Parathyroid adenoma (tissue), 2 donors: ENCODE measurements around the gene SYT2.
"Not testable (repeated sequence)": the region's sequence is repeated elsewhere in the genome, so short reads cannot be mapped to it uniquely, and the experiment has no call there.

ENCODE experiments used
- H2AFZ ChIP-seq: fragments of 300-600 bp; sonication (generic); one replicate; pipeline ENCODE4 v1.7.0; 2017; ENCODE audit warnings: antibody characterized with exemption, mild to moderate bottlenecking
- H3K27ac ChIP-seq: fragments of 300-600 bp; sonication (generic); one replicate; pipeline ENCODE4 v1.7.0; 2017
- H3K27me3 ChIP-seq: fragments of 300-600 bp; sonication (generic); one replicate; pipeline ENCODE4 v1.7.0; 2017; ENCODE audit warnings: low read length; ENCODE audit not compliant: control insufficient read depth, insufficient read depth
- H3K36me3 ChIP-seq: fragments of 300-600 bp; sonication (generic); one replicate; pipeline ENCODE4 v1.7.0; 2017; ENCODE audit warnings: low read length; ENCODE audit not compliant: control insufficient read depth, insufficient read depth
- H3K4me1 ChIP-seq: fragments of 300-600 bp; sonication (generic); one replicate; pipeline ENCODE4 v1.7.0; 2017; ENCODE audit warnings: control low read depth
- H3K4me2 ChIP-seq: fragments of 300-600 bp; sonication (generic); one replicate; pipeline ENCODE4 v1.7.0; 2017; ENCODE audit warnings: low read length
- H3K4me3 ChIP-seq: fragments of 300-600 bp; sonication (generic); one replicate; pipeline ENCODE4 v1.7.0; 2017; ENCODE audit warnings: low read depth, low read length
- H3K79me2 ChIP-seq: fragments of 300-600 bp; sonication (generic); one replicate; pipeline ENCODE4 v1.7.0; 2017; ENCODE audit warnings: control low read depth
- H3K9ac ChIP-seq: fragments of 300-600 bp; sonication (generic); one replicate; pipeline ENCODE4 v1.7.0; 2017; ENCODE audit warnings: mild to moderate bottlenecking
- H3K9me3 ChIP-seq: fragments of 300-600 bp; sonication (generic); one replicate; pipeline ENCODE4 v1.7.0; 2017; ENCODE audit warnings: low read length; ENCODE audit not compliant: control insufficient read depth
- TF ChIP-seq, protein P1 (sequence below): fragments of 300-600 bp; sonication (generic); IDR thresholded peaks from one replicate; pipeline ENCODE4 v1.7.0; 2017; ENCODE audit warnings: antibody characterized with exemption, mild to moderate bottlenecking
- donor health status: primary hyperparathyroidism.

The SYT2 gene

GRCh38 chr1:202733251-202733650 is 23.0 kb upstream of the SYT2 start:
- no peak overlapping the region for H3K4me2 ChIP-seq
- no peaks in the 10 kb centered on the region for H3K79me2 ChIP-seq
- TF ChIP-seq, protein P1, sequence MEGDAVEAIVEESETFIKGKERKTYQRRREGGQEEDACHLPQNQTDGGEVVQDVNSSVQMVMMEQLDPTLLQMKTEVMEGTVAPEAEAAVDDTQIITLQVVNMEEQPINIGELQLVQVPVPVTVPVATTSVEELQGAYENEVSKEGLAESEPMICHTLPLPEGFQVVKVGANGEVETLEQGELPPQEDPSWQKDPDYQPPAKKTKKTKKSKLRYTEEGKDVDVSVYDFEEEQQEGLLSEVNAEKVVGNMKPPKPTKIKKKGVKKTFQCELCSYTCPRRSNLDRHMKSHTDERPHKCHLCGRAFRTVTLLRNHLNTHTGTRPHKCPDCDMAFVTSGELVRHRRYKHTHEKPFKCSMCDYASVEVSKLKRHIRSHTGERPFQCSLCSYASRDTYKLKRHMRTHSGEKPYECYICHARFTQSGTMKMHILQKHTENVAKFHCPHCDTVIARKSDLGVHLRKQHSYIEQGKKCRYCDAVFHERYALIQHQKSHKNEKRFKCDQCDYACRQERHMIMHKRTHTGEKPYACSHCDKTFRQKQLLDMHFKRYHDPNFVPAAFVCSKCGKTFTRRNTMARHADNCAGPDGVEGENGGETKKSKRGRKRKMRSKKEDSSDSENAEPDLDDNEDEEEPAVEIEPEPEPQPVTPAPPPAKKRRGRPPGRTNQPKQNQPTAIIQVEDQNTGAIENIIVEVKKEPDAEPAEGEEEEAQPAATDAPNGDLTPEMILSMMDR: no peak
- H3K9me3 ChIP-seq: no peaks in the 10 kb centered on the region
- no peak overlapping the region for H3K4me3 ChIP-seq
- H2AFZ ChIP-seq: no peak overlapping the region
- H3K27ac ChIP-seq: no peak overlapping the region
- H3K27me3 ChIP-seq: no peaks in the 10 kb centered on the region
- no peaks in the 10 kb centered on the region for H3K36me3 ChIP-seq
- no peak overlapping the region for H3K9ac ChIP-seq
- no peaks in the 10 kb centered on the region for H3K4me1 ChIP-seq

- Histone ChIP-seq H3K9me3 (no peaks in the 10 kb centered on the region), H3K4me3 (no peak overlapping the region), H2AFZ (no peak overlapping the region), H3K27ac (no peak overlapping the region), H3K36me3 (no peaks in the 10 kb centered on the region), H3K79me2 (no peaks in the 10 kb centered on the region), H3K27me3 (no peaks in the 10 kb centered on the region), H3K4me2 (no peak overlapping the region), H3K4me1 (no peaks in the 10 kb centered on the region), H3K9ac (no peak overlapping the region)
- TF ChIP-seq, protein P1: no peak
Measured at GRCh38 chr1:202728951-202729350, 18.7 kb upstream of the SYT2 start.

- Histone ChIP-seq H3K27ac (no peak overlapping the region), H3K9ac (no peak overlapping the region), H2AFZ (no peak overlapping the region), H3K4me2 (no peak overlapping the region), H3K27me3 (no peaks in the 10 kb centered on the region), H3K36me3 (no peaks in the 10 kb centered on the region), H3K9me3 (no peaks in the 10 kb centered on the region), H3K4me1 (no peaks in the 10 kb centered on the region), H3K4me3 (no peak overlapping the region), H3K79me2 (no peaks in the 10 kb centered on the region)
- TF ChIP-seq, protein P1: no peak
Measured at GRCh38 chr1:202725526-202725925, 15.3 kb upstream of the SYT2 start.

- Histone ChIP-seq H3K9ac (no peak overlapping the region), H3K79me2 (no peaks in the 10 kb centered on the region), H3K27ac (no peak overlapping the region), H3K4me1 (no peaks in the 10 kb centered on the region), H3K4me3 (no peak overlapping the region), H3K27me3 (no peaks in the 10 kb centered on the region), H2AFZ (no peak overlapping the region), H3K9me3 (no peaks in the 10 kb centered on the region), H3K36me3 (no peaks in the 10 kb centered on the region), H3K4me2 (no peak overlapping the region)
- TF ChIP-seq, protein P1: no peak
Measured at GRCh38 chr1:202723708-202724107, 13.5 kb upstream of the SYT2 start.

- not testable (repeated sequence) for H2AFZ ChIP-seq, H3K27ac ChIP-seq, H3K79me2 ChIP-seq, H3K9me3 ChIP-seq, H3K4me1 ChIP-seq, H3K4me2 ChIP-seq, H3K9ac ChIP-seq, H3K4me3 ChIP-seq, H3K27me3 ChIP-seq, H3K36me3 ChIP-seq
Measured at GRCh38 chr1:202723046-202723445, 12.8 kb upstream of the SYT2 start.
